H1 (cell line): ENCODE measurements around the gene BRK1.

Source experiments
- ASH2L ChIP-seq: fragments of 200-600, 300-600 bp; sonication (generic); IDR thresholded peaks from one replicate; pipeline ENCODE4 v1.7.1; 2017; ENCODE audit warnings: low read length
- EP300 ChIP-seq, 2 experiments: IDR thresholded peaks; 1 replicate in 1 of 2; 2 replicates in 1 of 2; pipeline ENCODE4 v1.6.1; 2011 to 2012; ENCODE audit warnings: low read depth in 2 of 2, low read length in 2 of 2, mild to moderate bottlenecking in 2 of 2, borderline replicate concordance in 1 of 2, inconsistent platforms in 1 of 2, moderate library complexity in 1 of 2
- EZH2 ChIP-seq: fragments of 200-600 bp; sonication (generic); IDR thresholded peaks from 2 replicates; pipeline ENCODE4 v1.7.1; 2012; ENCODE audit warnings: low read depth, mild to moderate bottlenecking, moderate library complexity, low read length, inconsistent platforms; ENCODE audit not compliant: severe bottlenecking
- HDAC2 ChIP-seq, 2 experiments: fragments of 300-600 bp in 1 of 2; sonication (generic) in 1 of 2; IDR thresholded peaks; 2 replicates each; pipeline ENCODE4 v1.6.1; 2011 to 2012; ENCODE audit warnings: low read depth in 2 of 2, low read length in 2 of 2, mild to moderate bottlenecking in 2 of 2, moderate library complexity in 2 of 2, borderline replicate concordance in 1 of 2, inconsistent platforms in 1 of 2
- POLR2AphosphoS5 ChIP-seq: IDR thresholded peaks from 2 replicates; pipeline ENCODE4 v1.6.1; 2011; ENCODE audit warnings: low read depth, low read length
- SP1 ChIP-seq: IDR thresholded peaks from 2 replicates; pipeline ENCODE4 v1.6.1; 2011; ENCODE audit warnings: low read depth, low read length
- YY1 ChIP-seq: IDR thresholded peaks from 2 replicates; pipeline ENCODE4 v1.6.1; 2011; ENCODE audit warnings: low read depth, mild to moderate bottlenecking, low read length
- TF ChIP-seq, protein P1 (sequence below), 3 experiments: IDR thresholded peaks; 1 replicate in 2 of 3; 2 replicates in 1 of 3; pipeline versions ENCODE4 v1.5.1 to v1.6.1; 2011; ENCODE audit warnings: low read length in 3 of 3, mild to moderate bottlenecking in 3 of 3, inconsistent platforms in 2 of 3, low read depth in 1 of 3, moderate library complexity in 1 of 3; ENCODE audit not compliant: insufficient read depth in 1 of 3; ENCODE audit errors: control extremely low read depth in 1 of 3

DNA sequence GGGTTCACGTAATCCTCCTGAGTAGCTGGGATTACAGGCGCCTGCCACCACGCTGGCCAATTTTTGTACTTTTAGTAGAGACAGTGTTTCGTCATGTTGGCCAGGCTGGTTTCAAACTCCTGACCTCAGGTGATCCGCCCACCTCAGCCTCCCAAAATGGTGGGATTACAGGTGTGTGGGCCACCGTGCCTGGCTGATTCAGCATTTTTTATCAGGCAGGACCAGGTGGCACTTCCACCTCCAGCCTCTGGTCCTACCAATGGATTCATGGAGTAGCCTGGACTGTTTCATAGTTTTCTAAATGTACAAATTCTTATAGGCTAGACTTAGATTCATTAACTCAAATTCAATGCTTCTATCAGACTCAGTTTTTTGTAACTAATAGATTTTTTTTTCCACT, 35.5 kb downstream of the BRK1 start:
- no peak for TF ChIP-seq YY1
- TF ChIP-seq, protein P1, sequence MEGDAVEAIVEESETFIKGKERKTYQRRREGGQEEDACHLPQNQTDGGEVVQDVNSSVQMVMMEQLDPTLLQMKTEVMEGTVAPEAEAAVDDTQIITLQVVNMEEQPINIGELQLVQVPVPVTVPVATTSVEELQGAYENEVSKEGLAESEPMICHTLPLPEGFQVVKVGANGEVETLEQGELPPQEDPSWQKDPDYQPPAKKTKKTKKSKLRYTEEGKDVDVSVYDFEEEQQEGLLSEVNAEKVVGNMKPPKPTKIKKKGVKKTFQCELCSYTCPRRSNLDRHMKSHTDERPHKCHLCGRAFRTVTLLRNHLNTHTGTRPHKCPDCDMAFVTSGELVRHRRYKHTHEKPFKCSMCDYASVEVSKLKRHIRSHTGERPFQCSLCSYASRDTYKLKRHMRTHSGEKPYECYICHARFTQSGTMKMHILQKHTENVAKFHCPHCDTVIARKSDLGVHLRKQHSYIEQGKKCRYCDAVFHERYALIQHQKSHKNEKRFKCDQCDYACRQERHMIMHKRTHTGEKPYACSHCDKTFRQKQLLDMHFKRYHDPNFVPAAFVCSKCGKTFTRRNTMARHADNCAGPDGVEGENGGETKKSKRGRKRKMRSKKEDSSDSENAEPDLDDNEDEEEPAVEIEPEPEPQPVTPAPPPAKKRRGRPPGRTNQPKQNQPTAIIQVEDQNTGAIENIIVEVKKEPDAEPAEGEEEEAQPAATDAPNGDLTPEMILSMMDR (IDR thresholded peaks at IDR 0.05; ENCODE audit: control extremely low read depth in 1 of 3, insufficient read depth in 1 of 3, low read depth in 1 of 3, low read length in 3 of 3): no peak
- TF ChIP-seq EP300 (IDR thresholded peaks at IDR 0.05; ENCODE audit: borderline replicate concordance in 1 of 2, low read depth in 2 of 2, low read length in 2 of 2): no peak
- no peak for TF ChIP-seq EZH2
- TF ChIP-seq ASH2L: no peak
- TF ChIP-seq HDAC2 (IDR thresholded peaks at IDR 0.05; ENCODE audit: borderline replicate concordance in 1 of 2, low read depth in 2 of 2, low read length in 2 of 2): no peak
- no peak for TF ChIP-seq POLR2AphosphoS5
- TF ChIP-seq SP1: no peak
